Skeletal muscle tissue (tissue), 4 donors: ENCODE data around the gene GPATCH11. TPM values are rescaled to one million over a fixed set of nuclear protein-coding genes. Genes with fewer than 3 reads are reported as not detected.

Source experiments
- H3K27ac ChIP-seq: one replicate; pipeline ENCODE4 v1.7.0; 2013; ENCODE audit warnings: mild to moderate bottlenecking, low read depth, low read length, inconsistent platforms
- H3K27me3 ChIP-seq, 3 donors: one replicate each; pipeline ENCODE4 v1.7.0; 2013; ENCODE audit warnings: low read length in 3 of 3; ENCODE audit not compliant: control insufficient read depth in 3 of 3, insufficient read depth in 3 of 3
- H3K36me3 ChIP-seq, 3 donors: one replicate each; pipeline ENCODE4 v1.7.0; 2013; ENCODE audit warnings: low read length in 3 of 3; ENCODE audit not compliant: control insufficient read depth in 3 of 3, insufficient read depth in 3 of 3
- H3K4me1 ChIP-seq, 3 donors: one replicate each; pipeline ENCODE4 v1.7.0; 2013; ENCODE audit warnings: low read length in 3 of 3, mild to moderate bottlenecking in 3 of 3; ENCODE audit not compliant: control insufficient read depth in 3 of 3, insufficient read depth in 3 of 3
- H3K4me3 ChIP-seq, 3 donors: one replicate each; pipeline ENCODE4 v1.7.0; 2013; ENCODE audit warnings: low read length in 3 of 3
- H3K9ac ChIP-seq, 3 donors: one replicate each; pipeline ENCODE4 v1.7.0; 2013; ENCODE audit warnings: low read length in 3 of 3, mild to moderate bottlenecking in 3 of 3, moderate library complexity in 2 of 3, low read depth in 1 of 3
- H3K9me3 ChIP-seq, 3 donors: one replicate each; pipeline ENCODE4 v1.7.0; 2013; ENCODE audit warnings: low read length in 3 of 3; ENCODE audit not compliant: control insufficient read depth in 3 of 3
- total RNA-seq: library from RNA; depleted of rRNA; stranded (reverse); fragments of >200 nt; gene quantifications from one replicate; pipeline ENCODE4 v1.2.3, GENCODE V29; 2014
- donor health status: Osteomylitis.

The GPATCH11 gene
- total RNA-seq, 1 donor from 2014 or later = 3.7 TPM

- Histone ChIP-seq H3K4me3 (no peak overlapping the region), H3K9me3 (no peaks in the 10 kb centered on the region), H3K9ac (no peak overlapping the region), H3K27ac (no peak overlapping the region), H3K27me3 (no peaks in the 10 kb centered on the region), H3K36me3 (peaks cover 0 to 36% (median 24%) of the 10 kb centered on the region in 3 donors), H3K4me1 (no peaks in the 10 kb centered on the region)
Observed at GRCh38 chr2:37102588-37102987, 18.3 kb downstream of the GPATCH11 start.

- no peaks in the 10 kb centered on the region for H3K4me1 ChIP-seq
- peaks cover 4 to 42% (median 26%) of the 10 kb centered on the region in 3 donors for H3K36me3 ChIP-seq
- H3K4me3 ChIP-seq = no peak overlapping the region
- no peaks in the 10 kb centered on the region for H3K27me3 ChIP-seq
- H3K27ac ChIP-seq = no peak overlapping the region
- no peaks in the 10 kb centered on the region for H3K9me3 ChIP-seq
- no peak overlapping the region for H3K9ac ChIP-seq
Observed at GRCh38 chr2:37104178-37104577, 19.9 kb downstream of the GPATCH11 start.

GRCh38 chr2:37105150-37105549, 20.8 kb downstream of the GPATCH11 start:
- Histone ChIP-seq H3K9ac (no peak overlapping the region), H3K4me3 (no peak overlapping the region), H3K36me3 (peaks cover 4 to 40% (median 27%) of the 10 kb centered on the region in 3 donors), H3K27ac (no peak overlapping the region), H3K27me3 (no peaks in the 10 kb centered on the region), H3K9me3 (no peaks in the 10 kb centered on the region), H3K4me1 (no peaks in the 10 kb centered on the region)

GRCh38 chr2:37109523-37109922, 25.2 kb downstream of the GPATCH11 start:
- Histone ChIP-seq H3K27me3 (no peaks in the 10 kb centered on the region), H3K4me1 (no peaks in the 10 kb centered on the region), H3K36me3 (peaks cover 6 to 34% (median 26%) of the 10 kb centered on the region in 3 donors), H3K9ac (no peak overlapping the region), H3K4me3 (no peak overlapping the region), H3K9me3 (no peaks in the 10 kb centered on the region), H3K27ac (no peak overlapping the region)

- peaks cover 6 to 31% (median 26%) of the 10 kb centered on the region in 3 donors for H3K36me3 ChIP-seq
- no peak overlapping the region for H3K27ac ChIP-seq
- no peaks in the 10 kb centered on the region for H3K27me3 ChIP-seq
- no peaks in the 10 kb centered on the region for H3K9me3 ChIP-seq
- no peak overlapping the region for H3K4me3 ChIP-seq
- no peaks in the 10 kb centered on the region for H3K4me1 ChIP-seq
- no peak overlapping the region for H3K9ac ChIP-seq
Observed at GRCh38 chr2:37110306-37111212, 26.2 kb downstream of the GPATCH11 start.

- H3K4me3 ChIP-seq = no peak overlapping the region
- H3K27me3 ChIP-seq = no peaks in the 10 kb centered on the region
- H3K9ac ChIP-seq = no peak overlapping the region
- H3K9me3 ChIP-seq = no peaks in the 10 kb centered on the region
- H3K27ac ChIP-seq = no peak overlapping the region
- H3K4me1 ChIP-seq = no peaks in the 10 kb centered on the region
- peaks cover 6 to 33% (median 23%) of the 10 kb centered on the region in 3 donors for H3K36me3 ChIP-seq
Observed at GRCh38 chr2:37111958-37112357, 27.6 kb downstream of the GPATCH11 start.

- peaks cover 6 to 27% (median 21%) of the 10 kb centered on the region in 3 donors for H3K36me3 ChIP-seq
Observed at GRCh38 chr2:37117566-37117965, 33.2 kb downstream of the GPATCH11 start.

GRCh38 chr2:37119157-37119556, 34.8 kb downstream of the GPATCH11 start:
- Histone ChIP-seq H3K36me3 (peaks cover 12 to 27% (median 23%) of the 10 kb centered on the region in 3 donors), H3K9ac (no peak overlapping the region), H3K9me3 (no peaks in the 10 kb centered on the region), H3K27ac (no peak overlapping the region), H3K4me3 (no peak overlapping the region), H3K4me1 (no peaks in the 10 kb centered on the region), H3K27me3 (no peaks in the 10 kb centered on the region)

More at GRCh38 chr2:37117566-37117965, 33.2 kb downstream of the GPATCH11 start:
- Histone ChIP-seq H3K9ac (no peak overlapping the region), H3K27me3 (no peaks in the 10 kb centered on the region), H3K27ac (no peak overlapping the region), H3K4me1 (no peaks in the 10 kb centered on the region), H3K4me3 (no peak overlapping the region), H3K9me3 (no peaks in the 10 kb centered on the region)

- Histone ChIP-seq H3K27me3 (no peaks in the 10 kb centered on the region), H3K9me3 (no peaks in the 10 kb centered on the region), H3K4me3 (no peak overlapping the region), H3K4me1 (peaks cover 0 to 2% (median 0%) of the 10 kb centered on the region in 3 donors), H3K9ac (no peak overlapping the region), H3K27ac (no peak overlapping the region), H3K36me3 (peaks cover 17 to 30% (median 20%) of the 10 kb centered on the region in 3 donors)
Observed at GRCh38 chr2:37125416-37125815, 41.1 kb downstream of the GPATCH11 start.

- Histone ChIP-seq H3K9ac (no peak overlapping the region), H3K4me3 (no peak overlapping the region), H3K27me3 (no peaks in the 10 kb centered on the region), H3K9me3 (no peaks in the 10 kb centered on the region), H3K4me1 (no peaks in the 10 kb centered on the region), H3K27ac (no peak overlapping the region), H3K36me3 (peaks cover 27 to 60% (median 58%) of the 10 kb centered on the region in 3 donors)
Observed at GRCh38 chr2:37132914-37133313, 48.6 kb downstream of the GPATCH11 start.
